WTC11 (cell line): ENCODE results near the gene CD70.

Source experiments
- ZNF232 ChIP-seq: sonication (generic); formaldehyde crosslinking; IDR thresholded peaks from 2 replicates; pipeline ENCODE4 v1.8.0; 2022; ENCODE audit warnings: mild to moderate bottlenecking, missing genetic modification reagents
- ZNF416 ChIP-seq: fragments of 250-450 bp; sonication (Bioruptor Pico); IDR thresholded peaks from 2 replicates; pipeline ENCODE4 v1.9.0; 2021; ENCODE audit warnings: mild to moderate bottlenecking, inconsistent platforms
- TF ChIP-seq, protein P1 (sequence below): fragments of 200-600 bp; IDR thresholded peaks from 2 replicates; pipeline ENCODE4 v1.8.0; 2022; ENCODE audit warnings: antibody characterized with exemption

DNA sequence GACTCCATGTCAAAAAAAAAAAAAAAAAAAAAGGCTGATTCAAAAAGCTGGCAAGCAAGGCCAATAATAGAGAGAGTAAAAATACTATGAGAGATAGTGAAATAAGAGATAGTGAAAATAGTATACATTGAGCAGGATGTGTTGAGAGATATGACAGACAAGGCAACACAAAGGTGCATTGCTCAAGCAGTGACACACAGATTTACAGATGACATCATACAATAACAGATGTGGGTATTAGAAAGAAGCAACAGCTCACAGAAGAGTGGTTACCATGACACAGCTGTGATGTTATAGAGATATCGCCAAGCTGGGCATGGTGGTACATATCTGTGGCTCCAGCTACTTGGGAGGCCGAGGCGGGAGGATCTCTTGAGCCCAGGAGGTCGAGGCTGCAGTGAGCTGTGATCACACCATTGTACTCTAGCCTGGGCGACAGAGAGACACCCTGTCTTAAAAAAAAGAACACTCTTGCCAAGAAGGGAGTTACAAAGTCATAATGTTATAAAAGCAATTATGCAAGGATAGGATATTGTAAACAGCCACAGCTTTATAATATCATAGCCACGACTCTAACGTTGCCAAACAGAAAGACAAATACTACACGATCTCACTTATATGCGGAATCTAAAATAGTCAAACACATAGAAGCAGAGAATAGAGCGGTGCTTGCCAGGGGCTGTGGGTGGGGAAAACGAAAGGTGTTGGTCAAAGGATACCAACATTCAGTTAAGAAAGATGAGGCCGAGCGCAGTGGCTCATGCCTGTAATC lies 49.8 kb downstream of the CD70 start:
- TF ChIP-seq, protein P1, sequence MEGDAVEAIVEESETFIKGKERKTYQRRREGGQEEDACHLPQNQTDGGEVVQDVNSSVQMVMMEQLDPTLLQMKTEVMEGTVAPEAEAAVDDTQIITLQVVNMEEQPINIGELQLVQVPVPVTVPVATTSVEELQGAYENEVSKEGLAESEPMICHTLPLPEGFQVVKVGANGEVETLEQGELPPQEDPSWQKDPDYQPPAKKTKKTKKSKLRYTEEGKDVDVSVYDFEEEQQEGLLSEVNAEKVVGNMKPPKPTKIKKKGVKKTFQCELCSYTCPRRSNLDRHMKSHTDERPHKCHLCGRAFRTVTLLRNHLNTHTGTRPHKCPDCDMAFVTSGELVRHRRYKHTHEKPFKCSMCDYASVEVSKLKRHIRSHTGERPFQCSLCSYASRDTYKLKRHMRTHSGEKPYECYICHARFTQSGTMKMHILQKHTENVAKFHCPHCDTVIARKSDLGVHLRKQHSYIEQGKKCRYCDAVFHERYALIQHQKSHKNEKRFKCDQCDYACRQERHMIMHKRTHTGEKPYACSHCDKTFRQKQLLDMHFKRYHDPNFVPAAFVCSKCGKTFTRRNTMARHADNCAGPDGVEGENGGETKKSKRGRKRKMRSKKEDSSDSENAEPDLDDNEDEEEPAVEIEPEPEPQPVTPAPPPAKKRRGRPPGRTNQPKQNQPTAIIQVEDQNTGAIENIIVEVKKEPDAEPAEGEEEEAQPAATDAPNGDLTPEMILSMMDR = no peak
- TF ChIP-seq ZNF416 (CRISPR knock-in tag) = no peak
- no peak for TF ChIP-seq ZNF232 (CRISPR knock-in tag)
